ENCODE data around the gene ADM2. TPM values are rescaled to one million over a fixed set of nuclear protein-coding genes. Genes with fewer than 3 reads are reported as not detected.
A peak's percentile ranks its signal among the peaks of the same experiment; 100 is the strongest.
"Not testable (repeated sequence)": the region's sequence is repeated elsewhere in the genome, so short reads cannot be mapped to it uniquely, and the experiment has no call there.

Gene ADM2, protein sequence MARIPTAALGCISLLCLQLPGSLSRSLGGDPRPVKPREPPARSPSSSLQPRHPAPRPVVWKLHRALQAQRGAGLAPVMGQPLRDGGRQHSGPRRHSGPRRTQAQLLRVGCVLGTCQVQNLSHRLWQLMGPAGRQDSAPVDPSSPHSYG
- polyA plus RNA-seq (2012; rRNA removed): 0.49 and 0.61 TPM in 2 replicates
- 0.42 and 0.54 TPM in 2 replicates for polyA plus RNA-seq (2012; cell fraction: cytosol; rRNA removed)
- polyA plus RNA-seq (2012; cell fraction: nucleus; rRNA removed): 1.4 TPM in 2 replicates

DNA sequence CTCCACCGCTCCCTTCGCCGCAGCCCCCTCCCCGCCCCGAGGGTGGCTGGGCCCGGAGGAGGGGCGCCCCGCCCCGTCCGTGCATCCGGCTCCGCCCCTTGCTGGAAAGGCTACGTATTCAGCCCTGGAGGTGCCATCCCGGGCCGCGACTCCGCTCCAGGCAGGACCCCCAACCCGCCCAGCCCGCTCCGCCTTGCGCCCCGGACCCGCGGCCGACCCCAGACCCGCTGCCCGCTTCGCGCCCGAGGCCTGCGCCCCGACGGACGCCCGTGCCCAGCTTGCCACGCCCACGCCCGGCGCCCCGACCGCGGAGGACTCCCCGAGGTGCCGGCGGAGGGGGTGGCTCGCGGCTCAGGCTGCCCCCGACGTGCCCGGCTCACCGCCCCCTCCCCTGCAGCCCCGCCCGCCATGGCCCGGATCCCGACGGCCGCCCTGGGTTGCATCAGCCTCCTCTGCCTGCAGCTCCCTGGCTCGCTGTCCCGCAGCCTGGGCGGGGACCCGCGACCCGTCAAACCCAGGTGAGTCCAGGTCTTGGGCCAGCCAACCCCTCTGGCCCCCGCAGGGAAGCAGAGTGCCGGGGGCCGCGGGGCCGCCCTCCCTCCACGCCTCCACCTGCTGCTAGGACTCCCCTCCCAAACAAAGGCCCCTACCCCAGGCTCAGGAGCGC lies at the start of gene ADM2:
Gene ADM2, plus strand, starts transcription at position 104 of the 667 bp plus-strand sequence. Its CDS starts 305 bp downstream, at position 409.
- CTCF ChIA-PET: interaction anchor here (0.6 to 1.0 kb wide), 2 partner anchors 10 to 146 kb away, joined by 3 read pairs; no protein-coding TSS in a partner anchor

DNA sequence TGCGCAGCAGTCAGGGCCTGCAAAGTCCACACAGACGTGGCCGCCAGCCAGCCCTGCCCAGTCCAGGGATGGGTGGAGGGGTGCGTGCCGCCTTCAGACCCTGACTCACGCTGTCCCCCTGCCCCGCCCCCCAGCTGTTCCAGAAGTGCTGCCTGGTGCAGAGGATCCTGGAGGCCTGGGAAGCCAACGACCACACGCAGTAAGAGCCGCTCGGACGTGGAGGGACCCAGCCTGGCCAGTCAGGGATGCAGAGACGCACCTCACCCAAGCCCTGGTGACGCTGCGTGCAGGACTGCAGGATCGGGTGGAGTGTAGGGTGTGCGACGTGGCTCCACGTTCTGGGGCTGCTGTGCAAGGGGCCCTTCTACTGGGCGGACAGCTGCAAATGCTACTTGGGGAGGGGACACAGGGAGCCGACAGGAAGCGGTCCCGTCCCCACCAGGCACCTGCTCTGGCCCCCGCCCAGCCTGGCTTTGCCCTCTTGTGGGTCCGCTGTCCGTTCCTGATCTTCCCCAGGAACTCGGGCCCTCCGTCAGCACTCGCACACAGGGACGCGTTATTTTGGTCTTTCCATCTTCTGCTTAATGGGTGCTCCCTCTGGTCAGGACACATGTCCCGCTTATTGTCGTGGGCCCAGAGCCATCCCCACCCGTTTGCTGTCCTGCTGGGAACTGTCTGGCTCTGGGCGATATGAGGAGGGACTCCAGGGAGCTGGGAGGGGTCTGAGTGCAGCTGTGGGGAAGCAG lies 49.0 kb upstream of the ADM2 start:
- no peaks in the 10 kb centered on the region for H3K9me3 ChIP-seq
- POLR2A ChIA-PET: no interaction called here
- CTCF ChIA-PET: no interaction called here
- no peaks in the 10 kb centered on the region for H3K4me1 ChIP-seq (ENCODE audit: control insufficient read depth in 1 of 2, insufficient read depth in 2 of 2, low read depth in 1 of 2, low read length in 1 of 2)
- H3K4me3 ChIP-seq (ENCODE audit: low read depth in 2 of 2, low read length in 1 of 2): no peak overlapping the region
- no peak overlapping the region for H3K27ac ChIP-seq (ENCODE audit: low read depth in 2 of 2, low read length in 1 of 2)
- H3K27me3 ChIP-seq (ENCODE audit: insufficient read depth): no peaks in the 10 kb centered on the region
- TF ChIP-seq FOXJ3 (CRISPR knock-in tag; IDR thresholded peaks at IDR 0.05) (no peak), TEAD4 (IDR thresholded peaks at IDR 0.05; ENCODE audit: borderline replicate concordance, insufficient read depth) (no peak), MXI1 (IDR thresholded peaks at IDR 0.05; ENCODE audit: low read depth, low read length) (no peak), FOSL2 (IDR thresholded peaks at IDR 0.05; ENCODE audit: borderline replicate concordance, low read depth) (no peak)
- TF ChIP-seq, protein P1, sequence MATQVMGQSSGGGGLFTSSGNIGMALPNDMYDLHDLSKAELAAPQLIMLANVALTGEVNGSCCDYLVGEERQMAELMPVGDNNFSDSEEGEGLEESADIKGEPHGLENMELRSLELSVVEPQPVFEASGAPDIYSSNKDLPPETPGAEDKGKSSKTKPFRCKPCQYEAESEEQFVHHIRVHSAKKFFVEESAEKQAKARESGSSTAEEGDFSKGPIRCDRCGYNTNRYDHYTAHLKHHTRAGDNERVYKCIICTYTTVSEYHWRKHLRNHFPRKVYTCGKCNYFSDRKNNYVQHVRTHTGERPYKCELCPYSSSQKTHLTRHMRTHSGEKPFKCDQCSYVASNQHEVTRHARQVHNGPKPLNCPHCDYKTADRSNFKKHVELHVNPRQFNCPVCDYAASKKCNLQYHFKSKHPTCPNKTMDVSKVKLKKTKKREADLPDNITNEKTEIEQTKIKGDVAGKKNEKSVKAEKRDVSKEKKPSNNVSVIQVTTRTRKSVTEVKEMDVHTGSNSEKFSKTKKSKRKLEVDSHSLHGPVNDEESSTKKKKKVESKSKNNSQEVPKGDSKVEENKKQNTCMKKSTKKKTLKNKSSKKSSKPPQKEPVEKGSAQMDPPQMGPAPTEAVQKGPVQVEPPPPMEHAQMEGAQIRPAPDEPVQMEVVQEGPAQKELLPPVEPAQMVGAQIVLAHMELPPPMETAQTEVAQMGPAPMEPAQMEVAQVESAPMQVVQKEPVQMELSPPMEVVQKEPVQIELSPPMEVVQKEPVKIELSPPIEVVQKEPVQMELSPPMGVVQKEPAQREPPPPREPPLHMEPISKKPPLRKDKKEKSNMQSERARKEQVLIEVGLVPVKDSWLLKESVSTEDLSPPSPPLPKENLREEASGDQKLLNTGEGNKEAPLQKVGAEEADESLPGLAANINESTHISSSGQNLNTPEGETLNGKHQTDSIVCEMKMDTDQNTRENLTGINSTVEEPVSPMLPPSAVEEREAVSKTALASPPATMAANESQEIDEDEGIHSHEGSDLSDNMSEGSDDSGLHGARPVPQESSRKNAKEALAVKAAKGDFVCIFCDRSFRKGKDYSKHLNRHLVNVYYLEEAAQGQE (IDR thresholded peaks at IDR 0.05; ENCODE audit: low read depth, low read length): no peak
- H4K20me1 ChIP-seq (ENCODE audit: insufficient read depth): no peaks in the 10 kb centered on the region
- no peaks in the 10 kb centered on the region for H3K9me2 ChIP-seq
- peaks cover 7% of the 10 kb centered on the region for H3K79me2 ChIP-seq (ENCODE audit: insufficient read depth)
- H3K9ac ChIP-seq: no peak overlapping the region
- DNase-seq: no peak
- peaks cover 21 to 51% of the 10 kb centered on the region in 2 experiments for H3K36me3 ChIP-seq (replicated peaks in 1 of 2; ENCODE audit: control insufficient read depth in 1 of 2, insufficient read depth in 2 of 2, low read length in 1 of 2)
- 92% methylated on average over 13 of the region's 35 CpGs for WGBS (ENCODE audit: low lambda C conversion rate)
- no peak overlapping the region for H3K4me2 ChIP-seq
- H3F3A ChIP-seq (replicated peaks; ENCODE audit: insufficient read depth): peaks cover 5% of the 10 kb centered on the region
- no peak overlapping the region for H2AFZ ChIP-seq (ENCODE audit: low read depth)

More for the DNA sequence above, at the start of gene ADM2:
- DNase-seq: peak; percentile 91
- H3K9ac ChIP-seq: no peak within 1 kb of the TSS
- POLR2A ChIA-PET: interaction anchor here (1.8 kb wide), 1 partner anchor 44 kb away, joined by 5 read pairs; the partner anchor contains the start of gene SCO2
- no peak within 1 kb of the TSS for H2AFZ ChIP-seq (ENCODE audit: low read depth)
- H3K36me3 ChIP-seq (replicated peaks in 1 of 2; ENCODE audit: control insufficient read depth in 1 of 2, insufficient read depth in 2 of 2, low read length in 1 of 2): no peaks in the 10 kb centered on the region
- H3K9me3 ChIP-seq: no peaks in the 10 kb centered on the region
- H3K79me2 ChIP-seq (ENCODE audit: insufficient read depth): no peaks in the 10 kb centered on the region
- no peaks in the 10 kb centered on the region for H3F3A ChIP-seq (replicated peaks; ENCODE audit: insufficient read depth)
- no peaks in the 10 kb centered on the region for H4K20me1 ChIP-seq (ENCODE audit: insufficient read depth)
- peaks cover 0 to 2% of the 10 kb centered on the region in 2 experiments; a peak in 1 of 4 replicates for H3K4me1 ChIP-seq (ENCODE audit: control insufficient read depth in 1 of 2, insufficient read depth in 2 of 2, low read depth in 1 of 2, low read length in 1 of 2)
- peaks cover 10% of the 10 kb centered on the region; the same call in 1 of the 2 replicates for H3K27me3 ChIP-seq (ENCODE audit: insufficient read depth)
- peak within 1 kb of the TSS; percentile 44 to 48 for H3K4me3 ChIP-seq (ENCODE audit: low read depth in 2 of 2, low read length in 1 of 2)
- TF ChIP-seq USF1 (IDR thresholded peaks at IDR 0.05; ENCODE audit: borderline replicate concordance, low read depth) (no peak), RAD21 (IDR thresholded peaks at IDR 0.05; ENCODE audit: low read length) (no peak), EZH2phosphoT487 (IDR thresholded peaks at IDR 0.05; ENCODE audit: borderline replicate concordance, low read depth) (no peak), FOXM1 (IDR thresholded peaks at IDR 0.05; ENCODE audit: low read depth) (no peak), GATA2 (CRISPR knock-in tag; IDR thresholded peaks at IDR 0.05) (no peak)
- WGBS (ENCODE audit: low lambda C conversion rate): 56% methylated on average over 15 of the region's 70 CpGs
- peak within 1 kb of the TSS; percentile 55 for H3K4me2 ChIP-seq
- H3K9me2 ChIP-seq: no peaks in the 10 kb centered on the region
- no peak within 1 kb of the TSS for H3K27ac ChIP-seq (ENCODE audit: low read depth in 2 of 2, low read length in 1 of 2)

GRCh38 chr22:50432877-50433510 lies 48.3 kb upstream of the ADM2 start:
- H3K27ac ChIP-seq (ENCODE audit: low read depth in 2 of 2, low read length in 1 of 2); CTCF ChIA-PET; H3K9me3 ChIP-seq; H3K4me3 ChIP-seq (ENCODE audit: low read depth in 2 of 2, low read length in 1 of 2); H3K4me1 ChIP-seq (ENCODE audit: control insufficient read depth in 1 of 2, insufficient read depth in 2 of 2, low read depth in 1 of 2, low read length in 1 of 2); H4K20me1 ChIP-seq (ENCODE audit: insufficient read depth); H3K27me3 ChIP-seq (ENCODE audit: insufficient read depth); H3K9me2 ChIP-seq; H3K4me2 ChIP-seq; DNase-seq; POLR2A ChIA-PET; H3F3A ChIP-seq (replicated peaks; ENCODE audit: insufficient read depth); H3K79me2 ChIP-seq (ENCODE audit: insufficient read depth); H3K9ac ChIP-seq; H2AFZ ChIP-seq (ENCODE audit: low read depth): not testable (repeated sequence)
- 96% methylated on average over 8 of the region's 24 CpGs for WGBS (ENCODE audit: low lambda C conversion rate)
- peaks cover 19 to 57% of the 10 kb centered on the region in 2 experiments for H3K36me3 ChIP-seq (replicated peaks in 1 of 2; ENCODE audit: control insufficient read depth in 1 of 2, insufficient read depth in 2 of 2, low read length in 1 of 2)

All from SK-N-SH (cell line).